Measurements from ENCODE around the gene VPS54.

The VPS54 gene

DNA sequence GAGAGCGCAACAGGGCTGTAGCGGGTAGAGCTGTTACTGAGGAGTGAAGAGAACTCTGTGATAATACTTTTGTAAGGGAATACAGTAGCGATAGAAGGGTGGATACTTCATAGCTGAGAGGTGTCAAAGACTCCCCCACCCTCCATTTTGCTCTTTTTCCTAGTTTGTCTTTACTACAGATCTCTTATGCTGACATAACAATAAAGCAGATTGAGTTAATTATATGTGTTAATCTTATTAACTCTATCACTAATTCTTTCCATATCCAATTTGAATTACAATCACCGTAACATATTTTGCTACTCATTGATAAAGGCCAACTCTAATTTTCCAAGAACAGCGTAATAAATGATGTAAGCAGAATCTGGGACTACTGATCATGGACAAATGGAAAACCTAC, 120.4 kb downstream of the VPS54 start:
- TF ChIP-seq TAF1 (IDR thresholded peaks at IDR 0.05; ENCODE audit: borderline replicate concordance, insufficient read depth, low read length), result no peak
- TF ChIP-seq, protein P1, sequence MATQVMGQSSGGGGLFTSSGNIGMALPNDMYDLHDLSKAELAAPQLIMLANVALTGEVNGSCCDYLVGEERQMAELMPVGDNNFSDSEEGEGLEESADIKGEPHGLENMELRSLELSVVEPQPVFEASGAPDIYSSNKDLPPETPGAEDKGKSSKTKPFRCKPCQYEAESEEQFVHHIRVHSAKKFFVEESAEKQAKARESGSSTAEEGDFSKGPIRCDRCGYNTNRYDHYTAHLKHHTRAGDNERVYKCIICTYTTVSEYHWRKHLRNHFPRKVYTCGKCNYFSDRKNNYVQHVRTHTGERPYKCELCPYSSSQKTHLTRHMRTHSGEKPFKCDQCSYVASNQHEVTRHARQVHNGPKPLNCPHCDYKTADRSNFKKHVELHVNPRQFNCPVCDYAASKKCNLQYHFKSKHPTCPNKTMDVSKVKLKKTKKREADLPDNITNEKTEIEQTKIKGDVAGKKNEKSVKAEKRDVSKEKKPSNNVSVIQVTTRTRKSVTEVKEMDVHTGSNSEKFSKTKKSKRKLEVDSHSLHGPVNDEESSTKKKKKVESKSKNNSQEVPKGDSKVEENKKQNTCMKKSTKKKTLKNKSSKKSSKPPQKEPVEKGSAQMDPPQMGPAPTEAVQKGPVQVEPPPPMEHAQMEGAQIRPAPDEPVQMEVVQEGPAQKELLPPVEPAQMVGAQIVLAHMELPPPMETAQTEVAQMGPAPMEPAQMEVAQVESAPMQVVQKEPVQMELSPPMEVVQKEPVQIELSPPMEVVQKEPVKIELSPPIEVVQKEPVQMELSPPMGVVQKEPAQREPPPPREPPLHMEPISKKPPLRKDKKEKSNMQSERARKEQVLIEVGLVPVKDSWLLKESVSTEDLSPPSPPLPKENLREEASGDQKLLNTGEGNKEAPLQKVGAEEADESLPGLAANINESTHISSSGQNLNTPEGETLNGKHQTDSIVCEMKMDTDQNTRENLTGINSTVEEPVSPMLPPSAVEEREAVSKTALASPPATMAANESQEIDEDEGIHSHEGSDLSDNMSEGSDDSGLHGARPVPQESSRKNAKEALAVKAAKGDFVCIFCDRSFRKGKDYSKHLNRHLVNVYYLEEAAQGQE (IDR thresholded peaks at IDR 0.05; ENCODE audit: insufficient read depth in 1 of 2, low read depth in 2 of 2, low read length in 2 of 2), result no peak
- no peak for TF ChIP-seq FOXP2 (optimal IDR thresholded peaks at IDR 0.05; ENCODE audit: borderline replicate concordance, extremely low read depth, extremely low read length, insufficient read depth)
- no peak for TF ChIP-seq POLR2AphosphoS5 (IDR thresholded peaks at IDR 0.05; ENCODE audit: low read depth, low read length)
- no peak for TF ChIP-seq SIN3A (IDR thresholded peaks at IDR 0.05; ENCODE audit: borderline replicate concordance, insufficient read depth, low read length)

DNA sequence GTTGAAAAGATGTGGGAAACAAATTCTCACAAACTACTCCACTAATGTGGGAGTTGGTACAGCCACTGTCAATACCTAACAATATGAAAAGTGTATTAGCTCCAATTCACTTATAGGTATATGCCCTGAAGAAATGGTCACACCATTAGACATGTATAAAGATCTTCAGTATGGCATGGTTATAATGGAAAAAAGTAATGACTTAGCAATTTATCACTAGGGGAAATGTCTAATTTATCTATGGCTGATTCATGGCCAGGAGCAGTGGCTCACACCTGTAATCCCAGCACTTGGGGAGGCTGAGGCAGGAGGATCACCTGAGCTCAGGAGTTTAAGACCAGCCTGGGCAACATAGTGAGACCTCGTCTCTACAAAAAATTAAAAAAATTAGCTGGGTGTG, 125.1 kb downstream of the VPS54 start:
- TF ChIP-seq, protein P1 (IDR thresholded peaks at IDR 0.05; ENCODE audit: insufficient read depth in 1 of 2, low read depth in 2 of 2, low read length in 2 of 2), result no peak
- TF ChIP-seq FOXP2 (optimal IDR thresholded peaks at IDR 0.05; ENCODE audit: borderline replicate concordance, extremely low read depth, extremely low read length, insufficient read depth) (no peak), SIN3A (IDR thresholded peaks at IDR 0.05; ENCODE audit: borderline replicate concordance, insufficient read depth, low read length) (no peak), TAF1 (IDR thresholded peaks at IDR 0.05; ENCODE audit: borderline replicate concordance, insufficient read depth, low read length) (no peak), POLR2AphosphoS5 (IDR thresholded peaks at IDR 0.05; ENCODE audit: low read depth, low read length) (no peak)

DNA sequence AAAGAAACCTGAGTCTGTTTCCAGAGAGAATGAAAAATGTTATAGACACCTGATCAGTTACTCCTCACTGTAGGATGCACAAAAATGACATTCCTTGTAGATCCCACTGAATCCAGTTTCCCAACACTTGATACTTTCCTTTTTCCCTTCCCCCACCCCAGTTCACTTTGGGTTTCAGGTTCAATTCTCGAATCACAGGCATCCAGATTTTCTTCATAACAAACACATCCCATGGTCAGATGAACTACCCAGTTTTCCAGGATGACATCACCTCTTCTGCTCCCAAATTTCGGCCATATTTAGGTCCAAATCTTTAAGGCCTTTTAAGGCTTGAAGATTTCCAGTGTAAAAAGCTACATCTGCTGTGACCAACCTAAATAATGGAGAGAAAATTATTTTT, 126.1 kb downstream of the VPS54 start:
- TF ChIP-seq, protein P1 (IDR thresholded peaks at IDR 0.05; ENCODE audit: insufficient read depth in 1 of 2, low read depth in 2 of 2, low read length in 2 of 2), result no peak
- TF ChIP-seq FOXP2 (optimal IDR thresholded peaks at IDR 0.05; ENCODE audit: borderline replicate concordance, extremely low read depth, extremely low read length, insufficient read depth), result no peak

DNA sequence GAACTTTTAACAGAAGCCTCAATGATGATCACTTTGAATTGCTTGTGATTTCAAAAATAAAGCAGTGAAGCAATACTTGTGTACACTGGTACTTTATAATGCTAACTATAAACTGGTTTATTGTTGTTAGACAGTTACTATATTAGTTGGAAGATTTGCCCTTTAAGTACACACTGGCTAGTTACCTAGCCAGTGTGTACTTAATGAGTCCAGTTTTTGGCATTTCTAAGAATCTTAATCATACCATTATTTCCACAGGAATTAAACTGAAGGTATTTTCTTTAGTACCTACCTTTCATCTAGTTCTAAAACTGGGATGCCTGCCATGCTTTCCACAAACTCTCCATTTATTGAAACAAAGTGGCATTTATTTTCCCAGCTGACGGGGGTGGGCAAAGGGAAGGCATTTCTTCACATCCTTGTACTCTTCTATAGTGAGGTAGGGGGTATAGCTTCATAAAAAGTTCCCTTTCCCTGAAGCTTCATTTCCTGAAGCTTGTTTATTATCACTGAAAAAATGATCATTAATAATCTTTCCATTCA, 127.7 kb downstream of the VPS54 start:
- TF ChIP-seq, protein P1 (IDR thresholded peaks at IDR 0.05; ENCODE audit: insufficient read depth in 1 of 2, low read depth in 2 of 2, low read length in 2 of 2), result no peak
- TF ChIP-seq SIN3A (IDR thresholded peaks at IDR 0.05; ENCODE audit: borderline replicate concordance, insufficient read depth, low read length) (no peak), FOXP2 (optimal IDR thresholded peaks at IDR 0.05; ENCODE audit: borderline replicate concordance, extremely low read depth, extremely low read length, insufficient read depth) (no peak), TAF1 (IDR thresholded peaks at IDR 0.05; ENCODE audit: borderline replicate concordance, insufficient read depth, low read length) (no peak), POLR2AphosphoS5 (IDR thresholded peaks at IDR 0.05; ENCODE audit: low read depth, low read length) (no peak)

DNA sequence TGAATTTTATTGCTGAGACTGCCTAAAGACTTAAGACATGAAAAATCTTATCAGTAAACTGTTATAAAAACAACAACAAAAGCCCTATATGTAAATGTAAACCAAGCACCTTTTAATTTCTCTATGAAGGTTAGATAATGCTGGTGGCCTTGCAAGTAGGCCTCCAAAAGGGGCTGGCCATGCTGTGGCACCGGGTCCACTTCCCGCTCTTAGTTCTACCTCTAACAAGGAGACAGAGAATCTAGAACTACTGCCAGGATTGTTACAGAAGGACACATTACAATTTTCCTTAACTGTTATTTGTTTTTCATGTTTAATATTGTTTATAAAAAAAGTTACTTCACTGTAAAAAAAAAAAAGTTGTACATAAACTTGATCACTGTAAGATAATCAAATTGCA, 128.6 kb downstream of the VPS54 start:
- TF ChIP-seq TAF1 (IDR thresholded peaks at IDR 0.05; ENCODE audit: borderline replicate concordance, insufficient read depth, low read length) (no peak), SIN3A (IDR thresholded peaks at IDR 0.05; ENCODE audit: borderline replicate concordance, insufficient read depth, low read length) (no peak), FOXP2 (optimal IDR thresholded peaks at IDR 0.05; ENCODE audit: borderline replicate concordance, extremely low read depth, extremely low read length, insufficient read depth) (no peak), POLR2AphosphoS5 (IDR thresholded peaks at IDR 0.05; ENCODE audit: low read depth, low read length) (no peak; the same call in 1 of the 2 replicates)
- TF ChIP-seq, protein P1 (IDR thresholded peaks at IDR 0.05; ENCODE audit: insufficient read depth in 1 of 2, low read depth in 2 of 2, low read length in 2 of 2), result no peak
